CD14-positive monocyte (primary cell): ENCODE measurements around the gene PDZRN3. TPM values are rescaled to one million over a fixed set of nuclear protein-coding genes. Genes with fewer than 3 reads are reported as not detected.

Source experiments
- DNase-seq, 3 donors: peaks; one replicate each; pipeline ENCODE4 v3.0.0-alpha.2; 2011 to 2022
- H2AFZ ChIP-seq: 2 replicates; pipeline ENCODE4 v1.6.0; 2012; ENCODE audit warnings: mild to moderate bottlenecking, low read depth, low read length, inconsistent platforms; ENCODE audit not compliant: insufficient read depth, poor library complexity, severe bottlenecking
- H3K27ac ChIP-seq, 2 donors: 1 replicate in 1 of 2; 2 replicates in 1 of 2; pipeline ENCODE4 v1.5.1; 2012 to 2013; ENCODE audit warnings: low read length in 2 of 2, control low read depth in 1 of 2, inconsistent platforms in 1 of 2, low read depth in 1 of 2, mild to moderate bottlenecking in 1 of 2
- H3K27me3 ChIP-seq, 2 donors: one replicate each; pipeline versions ENCODE4 v1.6.0 to v1.6.1; 2011 to 2013; ENCODE audit warnings: low read length in 2 of 2; ENCODE audit not compliant: control insufficient read depth in 2 of 2, insufficient read depth in 2 of 2
- H3K36me3 ChIP-seq, 2 donors: replicated peaks in 1 of 2; 1 replicate in 1 of 2; 2 replicates in 1 of 2; pipeline versions ENCODE4 v1.5.1 to v1.6.1; 2012 to 2013; ENCODE audit warnings: low read length in 2 of 2, control low read depth in 1 of 2, inconsistent platforms in 1 of 2, mild to moderate bottlenecking in 1 of 2; ENCODE audit not compliant: insufficient read depth in 2 of 2, control insufficient read depth in 1 of 2
- H3K4me1 ChIP-seq, 2 donors: 1 replicate in 1 of 2; 2 replicates in 1 of 2; pipeline versions ENCODE4 v1.5.1 to v1.6.1; 2012 to 2013; ENCODE audit warnings: low read length in 2 of 2, control low read depth in 1 of 2, inconsistent platforms in 1 of 2, mild to moderate bottlenecking in 1 of 2, moderate library complexity in 1 of 2; ENCODE audit not compliant: insufficient read depth in 2 of 2, control insufficient read depth in 1 of 2
- H3K4me2 ChIP-seq: replicated peaks from 2 replicates; pipeline ENCODE3; 2012; ENCODE audit warnings: low read length, moderate library complexity, mild to moderate bottlenecking; ENCODE audit not compliant: poor library complexity, severe bottlenecking; ENCODE audit errors: extremely low read depth
- H3K4me3 ChIP-seq, 3 experiments: fragments of 200-600 bp in 1 of 3; sonication (generic) in 1 of 3; replicated peaks in 1 of 3; 1 replicate in 2 of 3; 2 replicates in 1 of 3; pipeline ENCODE4 v1.5.1; 2011 to 2013; ENCODE audit warnings: low read length in 3 of 3, mild to moderate bottlenecking in 3 of 3, control low read depth in 2 of 3, low read depth in 2 of 3, inconsistent platforms in 1 of 3, moderate library complexity in 1 of 3
- H3K79me2 ChIP-seq: 2 replicates; pipeline ENCODE4 v1.6.0; 2012; ENCODE audit warnings: mild to moderate bottlenecking, control low read depth, inconsistent platforms, low read length, moderate library complexity; ENCODE audit not compliant: insufficient read depth
- H3K9ac ChIP-seq: 2 replicates; pipeline ENCODE4 v1.6.0; 2017; ENCODE audit warnings: low read length, mild to moderate bottlenecking; ENCODE audit not compliant: insufficient read depth, poor library complexity, severe bottlenecking
- H3K9me3 ChIP-seq, 2 donors: replicated peaks in 1 of 2; 1 replicate in 1 of 2; 2 replicates in 1 of 2; pipeline versions ENCODE4 v1.5.1 to v1.6.1; 2012 to 2013; ENCODE audit warnings: low read length in 2 of 2, control low read depth in 1 of 2; ENCODE audit not compliant: control insufficient read depth in 1 of 2, insufficient read depth in 1 of 2
- H4K20me1 ChIP-seq: 2 replicates; pipeline ENCODE4 v1.6.0; 2012; ENCODE audit warnings: mild to moderate bottlenecking, low read length, control low read depth, moderate library complexity; ENCODE audit not compliant: insufficient read depth
- H3K27ac Mint-ChIP-seq, 7 donors: one replicate each; pipeline ENCODE4 v1.8.0; 2020; ENCODE audit warnings: mild to moderate bottlenecking in 7 of 7, mixed read lengths in 7 of 7, moderate library complexity in 6 of 7, inconsistent platforms in 2 of 7
- H3K27me3 Mint-ChIP-seq, 3 donors: one replicate each; pipeline ENCODE4 v1.8.0; 2021 to 2022; ENCODE audit warnings: low read depth in 3 of 3, mild to moderate bottlenecking in 3 of 3, mixed read lengths in 3 of 3, moderate library complexity in 3 of 3, inconsistent platforms in 1 of 3
- H3K36me3 Mint-ChIP-seq, 2 donors: one replicate each; pipeline ENCODE4 v1.8.0; 2020; ENCODE audit warnings: mixed read lengths in 2 of 2, inconsistent platforms in 1 of 2, mild to moderate bottlenecking in 1 of 2
- H3K4me1 Mint-ChIP-seq: one replicate; pipeline ENCODE4 v1.8.0; 2020; ENCODE audit warnings: mild to moderate bottlenecking, mixed read lengths
- H3K4me3 Mint-ChIP-seq, 2 donors: one replicate each; pipeline ENCODE4 v1.8.0; 2020; ENCODE audit warnings: mild to moderate bottlenecking in 2 of 2, mixed read lengths in 2 of 2, moderate library complexity in 1 of 2
- H3K9me3 Mint-ChIP-seq, 7 donors: one replicate each; pipeline ENCODE4 v1.8.0; 2020 to 2022; ENCODE audit warnings: mixed read lengths in 7 of 7, mild to moderate bottlenecking in 6 of 7, moderate library complexity in 6 of 7, inconsistent platforms in 2 of 7
- CTCF ChIP-seq: fragments of 200-600 bp; IDR thresholded peaks from one replicate; pipeline ENCODE4 v1.8.0; 2022; ENCODE audit warnings: antibody characterized with exemption, mild to moderate bottlenecking
- WGBS: methylation state at CpG from one replicate; pipeline ENCODE4 v1.1.5; 2013; ENCODE audit warnings: missing lambda C conversion rate; ENCODE audit not compliant: insufficient coverage; 5-methylcytosine and 5-hydroxymethylcytosine counted together
- intact Hi-C, 2 donors: fragments of 100-400 bp; cut with micrococcal nuclease; formaldehyde crosslinking; loops; one replicate each; pipeline versions ENCODE4 v1.15.0 to v1.15.1; 2023
- polyA plus RNA-seq, 3 donors: library from polyadenylated mRNA; depleted of rRNA in 1 of 3; unstranded in 2 of 3; stranded (reverse) in 1 of 3; fragments of 300-500 nt in 2 of 3; fragments of >200 nt in 1 of 3; fragmentation: Illumina TruSeq in 2 of 3; gene quantifications; 1 replicate in 2 of 3; 2 replicates in 1 of 3; pipeline ENCODE4 v1.2.3, GENCODE V29; 2012 to 2021

The PDZRN3 gene
- polyA plus RNA-seq, 3 donors: not detected

DNA sequence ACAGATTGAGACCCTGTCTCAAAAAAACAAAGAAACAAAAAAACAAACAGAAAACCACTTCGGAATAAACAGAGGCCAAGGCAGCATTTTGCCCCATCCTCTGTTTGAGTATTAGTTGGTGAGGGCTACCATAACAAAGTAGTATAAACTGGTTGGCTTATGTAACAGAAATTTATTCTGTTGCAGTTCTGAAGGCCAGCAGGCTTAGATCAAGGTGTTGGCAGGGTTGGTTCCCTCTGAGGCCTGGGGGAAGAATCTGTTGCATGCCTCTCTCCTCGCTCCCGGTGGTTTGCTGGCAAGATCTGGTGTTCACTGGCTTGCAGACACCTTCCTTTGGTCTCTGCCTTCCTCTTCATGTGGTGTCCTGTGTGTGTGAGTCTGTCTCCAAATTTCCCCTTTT is 261.6 kb downstream of the PDZRN3 start:
- H3K4me3 Mint-ChIP-seq: no peak overlapping the region
- H3K36me3 Mint-ChIP-seq: no peaks in the 10 kb centered on the region
- Histone ChIP-seq H3K4me3 (no peak overlapping the region), H3K9me3 (peaks cover 0 to 8% of the 10 kb centered on the region in 2 donors), H3K79me2 (no peaks in the 10 kb centered on the region), H3K4me1 (no peaks in the 10 kb centered on the region), H3K27ac (no peak overlapping the region), H3K4me2 (no peak overlapping the region), H3K9ac (no peak overlapping the region), H4K20me1 (no peaks in the 10 kb centered on the region), H3K36me3 (no peaks in the 10 kb centered on the region), H2AFZ (no peak overlapping the region), H3K27me3 (no peaks in the 10 kb centered on the region)
- H3K9me3 Mint-ChIP-seq: peaks cover 0 to 22% (median 7%) of the 10 kb centered on the region in 7 donors
- no peak overlapping the region for H3K27ac Mint-ChIP-seq
- H3K27me3 Mint-ChIP-seq: peaks cover 0 to 4% (median 1%) of the 10 kb centered on the region in 3 donors
- WGBS: no CpG with 5 or more reads among the region's 3 CpGs
- intact Hi-C loops: no loop called here
- H3K4me1 Mint-ChIP-seq: no peaks in the 10 kb centered on the region
- TF ChIP-seq CTCF: no peak
- DNase-seq: no peak

DNA sequence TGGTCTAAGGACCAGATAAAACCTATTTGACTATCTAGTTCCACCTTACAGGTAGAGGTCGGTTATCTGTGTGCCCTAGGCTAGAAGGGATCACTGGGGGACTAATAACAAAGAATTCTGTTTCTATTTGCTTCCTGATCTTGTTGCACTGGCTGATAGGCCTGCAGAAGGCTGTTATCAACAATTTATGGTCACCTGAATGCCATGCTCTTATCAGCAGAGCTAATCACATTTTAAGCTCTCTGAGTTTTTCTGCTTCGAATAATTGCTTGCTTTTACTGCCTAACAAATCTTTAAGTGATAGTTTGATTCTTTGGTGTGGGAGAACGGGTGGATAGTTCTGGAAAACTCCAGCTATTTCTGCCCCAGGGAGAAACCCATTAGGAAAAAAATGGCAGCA is 263.1 kb downstream of the PDZRN3 start:
- Mint-ChIP-seq H3K9me3 (peaks cover under 1 to 20% (median 9%) of the 10 kb centered on the region in 7 donors), H3K4me3 (no peak overlapping the region), H3K36me3 (no peaks in the 10 kb centered on the region), H3K4me1 (no peaks in the 10 kb centered on the region), H3K27me3 (peaks cover 1% of the 10 kb centered on the region in 3 donors), H3K27ac (no peak overlapping the region)
- no peak overlapping the region for H3K4me3 ChIP-seq
- H3K79me2 ChIP-seq: no peaks in the 10 kb centered on the region
- no peaks in the 10 kb centered on the region for H3K36me3 ChIP-seq
- H3K4me1 ChIP-seq: no peaks in the 10 kb centered on the region
- H3K27me3 ChIP-seq: no peaks in the 10 kb centered on the region
- no peak overlapping the region for H3K4me2 ChIP-seq
- H2AFZ ChIP-seq: no peak overlapping the region
- H3K27ac ChIP-seq: no peak overlapping the region
- H4K20me1 ChIP-seq: no peaks in the 10 kb centered on the region
- H3K9ac ChIP-seq: no peak overlapping the region
- intact Hi-C loops: no loop called here
- no peak for TF ChIP-seq CTCF
- H3K9me3 ChIP-seq: peaks cover 0 to 8% of the 10 kb centered on the region in 2 donors
- WGBS: no CpG with 5 or more reads among the region's 3 CpGs
- no peak for DNase-seq
